Activated CD8-positive, alpha-beta memory T cell treated with anti-CD3 and anti-CD28 coated beads, Interleukin-2, amount 10 ng/mL, durations not matched to agents 7 days and 5 days (primary cell): ENCODE results near the gene SHISA9. TPM values are rescaled to one million over a fixed set of nuclear protein-coding genes. Genes with fewer than 3 reads are reported as not detected.

ENCODE experiments used
- ATAC-seq: fragments of 150-1000 bp; cut with Tn5 transposase; one replicate; pipeline ENCODE4 v1.10.0; 2021; ENCODE audit warnings: moderate library complexity
- CTCF ChIA-PET: fragments of 350-600 bp; sonication (Branson Sonifier 250); formaldehyde crosslinking; loops from one replicate; lab custom pipeline; 2021; ENCODE audit warnings: antibody characterized with exemption; lab: Charles Lee
- DNase-seq: peaks from one replicate; pipeline ENCODE4 v3.0.0-alpha.2; 2020
- H3K27ac Mint-ChIP-seq: one replicate; pipeline ENCODE4 v1.8.0; 2021; ENCODE audit warnings: mild to moderate bottlenecking, mixed read lengths
- H3K27me3 Mint-ChIP-seq: one replicate; pipeline ENCODE4 v1.8.0; 2021; ENCODE audit warnings: mixed read lengths
- H3K36me3 Mint-ChIP-seq: one replicate; pipeline ENCODE4 v1.8.0; 2021; ENCODE audit warnings: mild to moderate bottlenecking, mixed read lengths
- H3K4me1 Mint-ChIP-seq: one replicate; pipeline ENCODE4 v1.8.0; 2021; ENCODE audit warnings: mixed read lengths
- H3K4me3 Mint-ChIP-seq: one replicate; pipeline ENCODE4 v1.8.0; 2021; ENCODE audit warnings: mild to moderate bottlenecking, moderate library complexity, mixed read lengths
- H3K9me3 Mint-ChIP-seq: one replicate; pipeline ENCODE4 v1.8.0; 2022; ENCODE audit warnings: low read depth, mixed read lengths
- total RNA-seq, 2 experiments: library from RNA; stranded (reverse); gene quantifications; one replicate each; pipeline ENCODE4 v1.2.3, GENCODE V29; 2021

The SHISA9 gene
- total RNA-seq, 2 experiments from 2014 or later = 0.21 TPM; not detected in 1

- CTCF ChIA-PET = no interaction called here
- Mint-ChIP-seq H3K27ac (no peak overlapping the region), H3K27me3 (no peaks in the 10 kb centered on the region), H3K4me3 (no peak overlapping the region), H3K9me3 (peaks cover 4% of the 10 kb centered on the region), H3K36me3 (no peaks in the 10 kb centered on the region), H3K4me1 (no peaks in the 10 kb centered on the region)
- DNase-seq (no peak), ATAC-seq (no peak)
Observed at GRCh38 chr16:13111747-13112146, 210.3 kb downstream of the SHISA9 start.

GRCh38 chr16:13113741-13114140, 212.3 kb downstream of the SHISA9 start:
- no peaks in the 10 kb centered on the region for H3K36me3 Mint-ChIP-seq
- H3K27ac Mint-ChIP-seq = no peak overlapping the region
- no peak overlapping the region for H3K4me3 Mint-ChIP-seq
- H3K9me3 Mint-ChIP-seq = peaks cover 4% of the 10 kb centered on the region
- CTCF ChIA-PET = no interaction called here
- no peaks in the 10 kb centered on the region for H3K27me3 Mint-ChIP-seq
- DNase-seq (no peak), ATAC-seq (no peak)
- H3K4me1 Mint-ChIP-seq = no peaks in the 10 kb centered on the region

GRCh38 chr16:13118091-13118490, 216.7 kb downstream of the SHISA9 start:
- Mint-ChIP-seq H3K27ac (no peak overlapping the region), H3K27me3 (no peaks in the 10 kb centered on the region), H3K4me3 (no peak overlapping the region), H3K36me3 (no peaks in the 10 kb centered on the region), H3K9me3 (peaks cover 7% of the 10 kb centered on the region), H3K4me1 (no peaks in the 10 kb centered on the region)
- DNase-seq (no peak), ATAC-seq (no peak)
- CTCF ChIA-PET = no interaction called here

GRCh38 chr16:13120091-13120490, 218.7 kb downstream of the SHISA9 start:
- Mint-ChIP-seq H3K27ac (no peak overlapping the region), H3K27me3 (no peaks in the 10 kb centered on the region), H3K36me3 (no peaks in the 10 kb centered on the region), H3K9me3 (peaks cover 3% of the 10 kb centered on the region), H3K4me3 (no peak overlapping the region), H3K4me1 (no peaks in the 10 kb centered on the region)
- DNase-seq (no peak), ATAC-seq (no peak)
- CTCF ChIA-PET = interaction anchor here (1.3 kb wide), 1 partner anchor 18 kb away, joined by 3 read pairs; no protein-coding TSS in a partner anchor

- Mint-ChIP-seq H3K9me3 (peaks cover 3% of the 10 kb centered on the region), H3K4me1 (no peaks in the 10 kb centered on the region), H3K36me3 (no peaks in the 10 kb centered on the region), H3K4me3 (no peak overlapping the region), H3K27me3 (no peaks in the 10 kb centered on the region), H3K27ac (no peak overlapping the region)
- DNase-seq (no peak), ATAC-seq (no peak)
- CTCF ChIA-PET = interaction anchor here (1.3 kb wide), 1 partner anchor 19 kb away, joined by 3 read pairs; no protein-coding TSS in a partner anchor
Observed at GRCh38 chr16:13120557-13120956, 219.2 kb downstream of the SHISA9 start.

GRCh38 chr16:13123991-13124390, 222.6 kb downstream of the SHISA9 start:
- no peaks in the 10 kb centered on the region for H3K27me3 Mint-ChIP-seq
- no peak for DNase-seq

GRCh38 chr16:13127144-13127543, 225.7 kb downstream of the SHISA9 start:
- CTCF ChIA-PET = no interaction called here
- ATAC-seq = no peak
- no peak for DNase-seq
- Mint-ChIP-seq H3K4me1 (no peaks in the 10 kb centered on the region), H3K36me3 (no peaks in the 10 kb centered on the region), H3K4me3 (no peak overlapping the region), H3K9me3 (no peaks in the 10 kb centered on the region), H3K27me3 (no peaks in the 10 kb centered on the region), H3K27ac (no peak overlapping the region)

More at GRCh38 chr16:13123991-13124390, 222.6 kb downstream of the SHISA9 start:
- CTCF ChIA-PET = no interaction called here
- no peak for ATAC-seq
- Mint-ChIP-seq H3K4me1 (no peaks in the 10 kb centered on the region), H3K4me3 (no peak overlapping the region), H3K9me3 (peaks cover 3% of the 10 kb centered on the region), H3K36me3 (no peaks in the 10 kb centered on the region), H3K27ac (no peak overlapping the region)

GRCh38 chr16:13130586-13130985, 229.2 kb downstream of the SHISA9 start:
- Mint-ChIP-seq H3K9me3 (peaks cover 1% of the 10 kb centered on the region), H3K36me3 (no peaks in the 10 kb centered on the region), H3K4me3 (no peak overlapping the region), H3K4me1 (no peaks in the 10 kb centered on the region), H3K27me3 (no peaks in the 10 kb centered on the region), H3K27ac (no peak overlapping the region)
- DNase-seq (no peak), ATAC-seq (no peak)
- CTCF ChIA-PET = no interaction called here

GRCh38 chr16:13134836-13135235, 233.4 kb downstream of the SHISA9 start:
- Mint-ChIP-seq H3K27me3 (no peaks in the 10 kb centered on the region), H3K9me3 (peaks cover 3% of the 10 kb centered on the region), H3K4me3 (no peak overlapping the region), H3K36me3 (no peaks in the 10 kb centered on the region), H3K27ac (no peak overlapping the region), H3K4me1 (no peaks in the 10 kb centered on the region)
- CTCF ChIA-PET = no interaction called here
- DNase-seq (no peak), ATAC-seq (no peak)

- Mint-ChIP-seq H3K27ac (no peak overlapping the region), H3K9me3 (peaks cover 3% of the 10 kb centered on the region)
Observed at GRCh38 chr16:13136901-13137300, 235.5 kb downstream of the SHISA9 start.

GRCh38 chr16:13138528-13138927, 237.1 kb downstream of the SHISA9 start:
- Mint-ChIP-seq H3K4me1 (no peaks in the 10 kb centered on the region), H3K36me3 (no peaks in the 10 kb centered on the region), H3K4me3 (no peak overlapping the region), H3K27me3 (no peaks in the 10 kb centered on the region), H3K27ac (no peak overlapping the region), H3K9me3 (peaks cover 3% of the 10 kb centered on the region)
- ATAC-seq (no peak), DNase-seq (no peak)
- CTCF ChIA-PET = no interaction called here

More at GRCh38 chr16:13136901-13137300, 235.5 kb downstream of the SHISA9 start:
- CTCF ChIA-PET = no interaction called here
- Mint-ChIP-seq H3K36me3 (no peaks in the 10 kb centered on the region), H3K27me3 (no peaks in the 10 kb centered on the region), H3K4me3 (no peak overlapping the region), H3K4me1 (no peaks in the 10 kb centered on the region)
- DNase-seq (no peak), ATAC-seq (no peak)

- Mint-ChIP-seq H3K4me3 (no peak overlapping the region), H3K27me3 (no peaks in the 10 kb centered on the region), H3K4me1 (no peaks in the 10 kb centered on the region), H3K9me3 (peaks cover 8% of the 10 kb centered on the region), H3K27ac (no peak overlapping the region), H3K36me3 (no peaks in the 10 kb centered on the region)
- ATAC-seq = no peak
- CTCF ChIA-PET = no interaction called here
- no peak for DNase-seq
Observed at GRCh38 chr16:13139661-13140241, 238.4 kb downstream of the SHISA9 start.

GRCh38 chr16:13143551-13143950, 242.2 kb downstream of the SHISA9 start:
- CTCF ChIA-PET = no interaction called here
- DNase-seq (no peak), ATAC-seq (no peak)
- Mint-ChIP-seq H3K27ac (no peak overlapping the region), H3K9me3 (peaks cover 12% of the 10 kb centered on the region), H3K36me3 (no peaks in the 10 kb centered on the region), H3K4me3 (no peak overlapping the region), H3K27me3 (no peaks in the 10 kb centered on the region), H3K4me1 (no peaks in the 10 kb centered on the region)

- H3K27ac Mint-ChIP-seq = no peak overlapping the region
Observed at GRCh38 chr16:13146829-13147228, 245.4 kb downstream of the SHISA9 start.

More at GRCh38 chr16:13146829-13147228, 245.4 kb downstream of the SHISA9 start:
- Mint-ChIP-seq H3K36me3 (no peaks in the 10 kb centered on the region), H3K4me1 (no peaks in the 10 kb centered on the region), H3K4me3 (no peak overlapping the region), H3K27me3 (no peaks in the 10 kb centered on the region), H3K9me3 (peaks cover 15% of the 10 kb centered on the region)
- ATAC-seq = no peak
- no peak for DNase-seq
- CTCF ChIA-PET = no interaction called here
